ENCODE results near the gene WDR47.
A peak's percentile ranks its signal among the peaks of the same experiment; 100 is the strongest.
"Not testable (repeated sequence)": the region's sequence is repeated elsewhere in the genome, so short reads cannot be mapped to it uniquely, and the experiment has no call there.

The WDR47 gene

GRCh38 chr1:109052145-109052544 lies 10.2 kb upstream of the WDR47 start:
- DNase-seq (ENCODE audit: low spot score): not testable (repeated sequence)

GRCh38 chr1:109050228-109050995 lies 8.5 kb upstream of the WDR47 start:
- DNase-seq (ENCODE audit: low spot score): no peak

DNA sequence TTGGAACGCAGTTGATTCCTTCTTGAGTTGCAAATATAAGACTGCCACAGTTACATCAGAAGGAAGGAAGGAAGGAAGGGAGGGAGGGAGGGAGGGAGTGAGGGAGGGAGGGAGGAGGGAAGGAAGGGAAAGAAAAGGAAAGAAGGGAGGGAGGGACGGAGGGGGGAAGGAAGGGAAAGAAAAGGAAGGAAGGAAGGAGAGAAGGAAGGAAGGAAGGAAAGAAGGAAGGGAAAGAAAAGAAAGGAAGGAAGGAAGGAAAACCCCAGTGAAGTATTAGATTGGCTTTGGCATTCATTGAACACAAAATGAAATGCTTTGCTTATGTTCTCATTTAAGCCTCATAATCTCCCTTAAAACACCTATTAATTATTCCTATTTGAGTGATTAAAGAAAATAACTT lies 6.4 kb upstream of the WDR47 start:
- no peak for DNase-seq (ENCODE audit: low spot score)

DNA sequence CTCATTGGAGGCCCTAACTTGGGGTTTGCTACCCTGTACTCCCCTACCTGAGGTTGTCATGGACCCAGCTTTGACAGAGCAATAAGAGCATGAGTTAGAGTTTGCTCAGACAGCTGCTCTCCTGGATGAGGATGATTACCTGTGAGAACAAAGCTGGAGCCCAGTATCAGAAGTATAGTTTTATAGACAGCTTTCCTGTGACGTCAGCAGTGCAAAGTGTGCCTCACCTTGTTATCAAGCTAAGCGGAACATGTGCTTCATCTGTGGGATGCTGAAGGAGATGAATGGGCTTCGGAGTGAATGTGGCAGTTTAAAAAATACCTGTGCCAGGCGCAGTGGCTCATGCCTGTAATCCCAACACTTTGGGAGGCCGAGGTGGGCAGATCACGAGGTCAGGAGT lies 5.4 kb upstream of the WDR47 start:
- no peak for DNase-seq (ENCODE audit: low spot score)

GRCh38 chr1:109046671-109047070 lies 4.8 kb upstream of the WDR47 start:
- no peak for DNase-seq (ENCODE audit: low spot score)

- DNase-seq (ENCODE audit: low spot score): no peak
Measured at GRCh38 chr1:109045595-109045994, 3.7 kb upstream of the WDR47 start.

- peak; percentile 43 for DNase-seq (ENCODE audit: low spot score)
Measured at GRCh38 chr1:109040989-109041620, 797 bp downstream of the WDR47 start.

GRCh38 chr1:109040627-109040988 lies 1.3 kb downstream of the WDR47 start:
- DNase-seq (ENCODE audit: low spot score): no peak

DNA sequence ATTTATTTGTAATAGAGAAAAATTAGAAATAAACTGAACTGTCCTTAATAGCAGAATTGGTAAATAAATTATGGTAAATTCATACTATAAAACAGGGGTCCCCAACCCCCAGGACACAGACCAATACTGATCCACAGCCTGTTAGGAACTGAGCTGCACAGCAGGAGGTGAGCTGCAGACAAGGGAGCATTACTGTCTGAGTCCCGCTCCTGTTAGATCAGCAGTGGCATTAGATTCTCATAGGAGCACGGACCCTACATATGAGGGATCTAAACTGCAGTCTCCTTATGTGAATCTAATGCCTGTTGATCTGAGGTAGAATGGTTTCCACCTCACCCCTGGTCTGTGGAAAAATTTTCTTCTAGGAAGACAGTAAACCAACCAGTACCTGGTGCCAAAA lies 7.5 kb downstream of the WDR47 start:
- DNase-seq (ENCODE audit: low spot score): no peak

DNA sequence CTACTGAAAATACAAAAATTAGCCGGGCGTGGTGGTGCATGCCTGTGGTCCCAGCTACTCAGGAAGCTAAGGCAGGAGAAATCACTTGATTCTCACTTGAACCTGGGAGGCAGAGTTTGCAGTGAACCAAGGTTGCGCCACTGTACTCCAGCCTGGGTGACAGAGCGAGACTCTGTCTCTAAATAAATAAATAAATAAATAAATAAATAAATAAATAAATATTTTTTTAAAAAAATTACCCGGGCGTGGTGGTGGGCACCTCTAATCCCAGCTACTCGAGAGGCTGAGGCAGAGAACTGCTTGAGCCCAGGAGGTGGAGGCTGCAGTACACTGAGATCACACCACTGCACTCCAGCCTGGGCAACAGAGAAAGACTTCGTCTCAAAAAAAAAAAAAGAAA lies 12.4 kb downstream of the WDR47 start:
- DNase-seq (ENCODE audit: low spot score): not testable (repeated sequence)

DNA sequence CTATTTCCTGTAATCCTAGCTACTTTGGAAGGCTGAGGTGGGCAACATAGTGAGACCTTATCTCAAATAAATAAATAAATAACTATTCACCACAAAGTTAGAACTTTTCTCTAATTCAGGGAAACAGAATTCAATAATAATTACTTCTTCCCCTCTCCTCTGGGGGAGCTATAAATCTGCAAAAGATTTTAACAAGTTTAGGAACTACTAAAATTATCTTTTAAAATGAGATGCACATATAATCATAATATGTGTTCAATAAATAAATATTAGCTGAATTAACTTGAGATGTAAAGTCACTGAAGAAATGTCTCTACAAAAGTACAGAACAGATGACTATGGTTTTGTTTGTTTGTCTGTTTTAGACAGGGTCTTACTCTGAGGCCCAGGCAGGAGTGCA lies 14.1 kb downstream of the WDR47 start:
- DNase-seq (ENCODE audit: low spot score): no peak

DNA sequence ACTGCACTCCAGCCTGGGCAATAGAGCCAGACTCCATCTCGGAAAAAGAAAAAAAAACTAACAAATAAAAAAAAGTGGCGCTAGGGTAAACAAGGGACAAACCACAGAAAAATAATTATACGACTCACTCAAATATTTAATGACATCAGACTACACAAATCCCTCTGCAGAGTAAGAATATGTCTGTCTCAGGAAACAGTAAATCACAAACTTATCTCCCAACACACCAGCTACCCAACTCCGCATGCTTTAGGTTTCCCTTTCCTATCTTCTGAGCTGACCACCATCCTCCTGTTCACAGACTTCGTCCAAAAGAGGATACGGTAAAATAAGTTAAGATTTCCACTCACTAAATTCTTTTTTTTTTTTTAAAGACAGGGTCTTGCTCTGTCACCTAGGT lies 16.2 kb downstream of the WDR47 start:
- no peak for DNase-seq (ENCODE audit: low spot score)

DNA sequence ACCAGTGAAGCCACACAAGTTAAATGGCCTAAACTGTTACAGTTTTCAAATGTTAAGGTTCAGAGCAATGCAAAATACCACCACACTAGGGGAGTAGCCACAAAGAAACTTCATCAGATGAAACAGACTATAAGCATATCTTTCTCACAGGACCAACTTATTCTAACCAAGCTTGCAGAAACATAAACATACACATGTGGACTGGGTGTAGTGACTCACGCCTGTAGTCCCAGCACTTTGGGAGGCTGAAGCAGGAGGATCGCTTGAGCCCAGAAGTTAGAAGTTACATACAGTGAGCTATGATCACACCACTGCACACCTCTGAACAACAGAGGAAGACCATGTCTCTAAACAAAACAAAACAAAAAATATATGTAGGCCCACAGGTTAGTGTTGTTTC lies 17.3 kb downstream of the WDR47 start:
- DNase-seq (ENCODE audit: low spot score): no peak

GRCh38 chr1:109020693-109021257 lies 21.1 kb downstream of the WDR47 start:
- DNase-seq (ENCODE audit: low spot score): no peak

GRCh38 chr1:109017719-109018118 lies 24.2 kb downstream of the WDR47 start:
- DNase-seq (ENCODE audit: low spot score): not testable (repeated sequence)

DNA sequence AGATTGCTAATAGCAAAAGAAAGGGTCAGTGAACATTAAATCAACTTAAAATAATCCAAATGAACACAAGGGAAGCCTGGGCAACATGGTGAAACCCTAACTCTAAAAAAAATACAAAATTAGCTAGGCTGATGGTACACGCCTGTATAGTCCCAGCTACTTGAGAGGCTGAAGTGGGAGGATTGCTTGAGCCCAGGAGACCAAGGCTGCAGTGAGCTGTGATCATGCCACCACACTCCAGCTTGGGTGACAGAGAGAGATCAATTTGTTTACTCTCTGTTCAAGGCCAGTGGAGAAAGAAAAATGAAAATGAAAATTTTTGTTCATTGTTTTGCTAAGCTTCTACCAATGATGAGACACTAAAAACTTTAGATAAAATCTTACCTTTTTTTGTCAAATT lies 24.8 kb downstream of the WDR47 start:
- no peak for DNase-seq (ENCODE audit: low spot score)

GRCh38 chr1:109011335-109011734 lies 30.6 kb downstream of the WDR47 start:
- no peak for DNase-seq (ENCODE audit: low spot score)

- not testable (repeated sequence) for DNase-seq (ENCODE audit: low spot score)
Measured at GRCh38 chr1:108996622-108997021, 45.3 kb downstream of the WDR47 start.

DNA sequence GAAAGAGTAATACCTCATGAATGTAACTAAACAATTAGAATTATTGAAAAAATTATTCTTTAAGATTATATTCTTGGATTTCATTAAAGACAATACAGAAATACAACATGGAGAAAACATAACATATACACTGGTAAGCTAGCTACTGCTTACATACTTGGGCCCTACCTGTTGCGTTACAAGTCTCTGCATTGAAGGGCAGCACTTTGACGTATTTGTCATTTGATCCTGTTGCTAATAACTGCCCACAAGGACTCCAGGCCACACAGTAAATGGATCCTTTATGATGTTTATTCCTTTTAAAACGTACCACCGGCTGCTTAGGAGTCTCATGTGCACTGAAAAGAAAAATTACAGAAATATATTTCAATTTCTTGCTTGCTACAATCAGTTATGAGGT lies 58.8 kb downstream of the WDR47 start:
- DNase-seq (ENCODE audit: low spot score): no peak

DNA sequence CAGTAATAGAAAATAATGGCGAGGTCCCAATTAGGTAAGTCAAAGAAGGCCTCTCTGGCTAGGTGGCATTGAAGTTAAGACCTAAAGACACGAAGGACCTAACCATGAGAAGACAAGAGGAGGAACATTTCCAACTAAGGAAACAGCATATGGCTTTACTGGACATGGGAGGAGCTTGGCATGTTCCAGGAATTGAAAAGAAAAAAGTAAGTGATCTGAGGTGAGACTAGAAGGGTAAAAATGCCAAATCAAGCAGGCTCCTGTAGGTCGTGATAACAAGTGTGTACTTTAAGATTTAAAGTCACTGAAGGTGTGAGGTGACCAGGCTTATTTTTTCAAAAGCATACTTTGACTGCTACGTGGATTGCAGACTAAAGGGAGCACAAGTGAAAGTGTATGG lies 65.2 kb downstream of the WDR47 start:
- no peak for DNase-seq (ENCODE audit: low spot score)

DNA sequence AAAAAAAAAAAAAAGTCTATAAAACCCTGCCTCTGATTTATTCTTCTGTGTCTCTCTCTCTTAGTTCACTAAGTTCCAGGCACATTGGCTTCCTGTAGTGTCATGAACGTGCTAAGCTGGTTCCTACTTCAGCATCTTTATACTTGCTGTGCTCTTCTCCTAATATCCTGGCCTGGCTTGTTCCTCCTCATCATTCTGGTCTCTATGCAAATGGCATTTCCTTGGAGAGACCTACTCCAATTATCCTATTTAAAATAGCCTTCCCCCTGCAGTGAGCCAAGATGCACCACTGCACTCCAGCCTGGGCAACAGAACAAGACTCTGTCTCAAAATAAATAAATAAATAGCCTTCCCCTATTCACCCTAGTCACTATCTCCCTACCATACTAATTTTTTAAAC lies 69.0 kb downstream of the WDR47 start:
- DNase-seq (ENCODE audit: low spot score): peak; percentile 21

GRCh38 chr1:108969346-108969745 lies 72.6 kb downstream of the WDR47 start:
- no peak for DNase-seq (ENCODE audit: low spot score)

DNA sequence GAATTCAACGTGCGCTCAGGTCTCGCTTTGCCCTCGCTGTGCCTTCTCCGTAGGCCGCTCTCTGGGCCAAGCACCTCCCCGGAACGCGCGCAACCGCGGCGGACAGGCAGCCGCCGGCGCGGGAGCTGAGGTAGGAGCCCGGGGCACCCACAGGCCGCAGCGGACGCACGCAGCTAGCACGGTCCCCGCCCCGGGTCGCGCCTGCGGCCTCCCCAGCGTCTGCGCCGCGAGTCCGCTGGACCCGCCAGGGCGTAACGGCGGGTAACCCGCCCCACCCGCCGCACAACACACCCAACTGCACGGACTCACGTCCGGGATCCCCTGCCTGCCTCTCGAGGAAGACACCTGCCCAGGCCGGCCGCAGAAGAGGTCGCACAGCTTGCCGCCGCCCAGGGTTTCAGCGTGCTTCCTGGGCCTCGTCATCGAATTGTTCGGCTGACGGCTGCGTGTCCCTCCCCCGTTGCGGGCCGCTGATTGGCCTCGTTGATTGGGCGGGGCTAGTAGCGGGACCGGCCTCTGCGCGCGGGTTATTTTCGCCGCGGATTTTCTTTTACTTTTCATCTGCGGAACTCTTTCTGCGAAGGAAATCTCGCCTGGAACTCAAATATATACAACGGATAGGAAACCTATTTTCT lies 78.7 kb downstream of the WDR47 start, which contains the start of gene CLCC1:
Gene CLCC1 (minus strand): TSS at position 433 of the 635 bp plus-strand sequence. CDS start 13,047 bp downstream, outside the sequence.
- peak; percentile 93 for DNase-seq (ENCODE audit: low spot score)
